Measurements from ENCODE around the gene GLB1L3. TPM values are rescaled to one million over a fixed set of nuclear protein-coding genes. Genes with fewer than 3 reads are reported as not detected.
"Not testable (repeated sequence)": the region's sequence is repeated elsewhere in the genome, so short reads cannot be mapped to it uniquely, and the experiment has no call there.

Gene GLB1L3
- total RNA-seq, 6 experiments from 2014 or later = not detected

GRCh38 chr11:134252346-134253187 is 23.6 kb upstream of the GLB1L3 start:
- 3% methylated on average over 24 of the region's 27 CpGs for WGBS (ENCODE audit: insufficient coverage, low coverage, low lambda C conversion rate, missing lambda C conversion rate)

DNA sequence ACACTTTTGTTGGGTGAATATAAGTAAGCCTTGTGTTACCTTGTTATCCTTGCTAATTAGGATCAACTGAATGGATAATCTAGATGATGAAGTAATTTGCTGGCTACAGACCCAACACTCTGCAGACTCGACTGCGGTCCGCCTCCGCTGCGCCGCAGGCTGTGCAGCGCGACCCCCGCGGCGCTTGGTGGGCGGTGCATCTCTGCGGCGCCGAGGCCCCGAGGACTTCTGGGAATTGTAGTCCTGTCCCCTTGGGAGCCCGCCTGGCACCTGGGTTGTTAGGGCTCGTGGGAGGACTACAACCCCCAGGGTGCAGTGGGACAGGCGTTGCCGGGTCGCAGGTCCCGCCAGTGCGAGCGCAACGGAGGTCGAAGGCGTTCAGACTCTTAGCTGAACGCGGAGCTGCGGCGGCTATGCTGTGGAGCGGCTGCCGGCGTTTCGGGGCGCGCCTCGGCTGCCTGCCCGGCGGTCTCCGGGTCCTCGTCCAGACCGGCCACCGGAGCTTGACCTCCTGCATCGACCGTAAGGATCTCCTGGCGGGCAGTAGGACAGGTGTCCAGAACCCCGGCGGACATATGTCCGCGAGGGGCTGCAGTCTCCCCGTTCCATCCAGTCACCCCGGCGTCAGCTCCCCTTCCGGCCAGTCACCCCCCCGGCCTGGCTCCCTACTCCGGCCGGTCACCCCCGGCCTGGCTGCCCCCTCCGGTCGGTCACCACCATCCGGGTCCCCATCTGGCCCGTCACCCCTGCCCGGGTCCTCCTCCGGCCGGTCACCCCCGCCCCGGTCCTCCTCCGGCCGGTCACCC is 22.8 kb upstream of the GLB1L3 start, which contains the start of the genes ACAD8 and THYN1:
Gene ACAD8, plus strand, starts transcription at position 381 of the 806 bp plus-strand sequence. Its CDS starts 33 bp downstream, at position 414.
Gene THYN1, minus strand, starts transcription at position 165 of the 806 bp plus-strand sequence. CDS start 470 bp downstream, outside the sequence.
- 0% methylated on average over 24 of the region's 70 CpGs for WGBS (ENCODE audit: insufficient coverage, low coverage, low lambda C conversion rate, missing lambda C conversion rate)
- peaks cover 0 to 17% (median 3%) of the 10 kb centered on the region in 4 donors for H3K36me3 ChIP-seq
- intact Hi-C loops (cut with DNase I) = no loop called here
- peak; percentile 97 to 99 (median 98) for ATAC-seq
- H3K27me3 ChIP-seq = no peaks in the 10 kb centered on the region
- peaks cover 0 to 34% (median 13%) of the 10 kb centered on the region in 4 donors for H3K4me1 ChIP-seq
- H3K4me3 ChIP-seq = peak within 1 kb of the TSS; percentile 89 to 98 (median 93)
- DNase-seq = peak; percentile 97 to 98 (median 98)
- TF ChIP-seq, protein P1, sequence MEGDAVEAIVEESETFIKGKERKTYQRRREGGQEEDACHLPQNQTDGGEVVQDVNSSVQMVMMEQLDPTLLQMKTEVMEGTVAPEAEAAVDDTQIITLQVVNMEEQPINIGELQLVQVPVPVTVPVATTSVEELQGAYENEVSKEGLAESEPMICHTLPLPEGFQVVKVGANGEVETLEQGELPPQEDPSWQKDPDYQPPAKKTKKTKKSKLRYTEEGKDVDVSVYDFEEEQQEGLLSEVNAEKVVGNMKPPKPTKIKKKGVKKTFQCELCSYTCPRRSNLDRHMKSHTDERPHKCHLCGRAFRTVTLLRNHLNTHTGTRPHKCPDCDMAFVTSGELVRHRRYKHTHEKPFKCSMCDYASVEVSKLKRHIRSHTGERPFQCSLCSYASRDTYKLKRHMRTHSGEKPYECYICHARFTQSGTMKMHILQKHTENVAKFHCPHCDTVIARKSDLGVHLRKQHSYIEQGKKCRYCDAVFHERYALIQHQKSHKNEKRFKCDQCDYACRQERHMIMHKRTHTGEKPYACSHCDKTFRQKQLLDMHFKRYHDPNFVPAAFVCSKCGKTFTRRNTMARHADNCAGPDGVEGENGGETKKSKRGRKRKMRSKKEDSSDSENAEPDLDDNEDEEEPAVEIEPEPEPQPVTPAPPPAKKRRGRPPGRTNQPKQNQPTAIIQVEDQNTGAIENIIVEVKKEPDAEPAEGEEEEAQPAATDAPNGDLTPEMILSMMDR (IDR thresholded peaks at IDR 0.05) = peak; percentile 36 to 52 (median 43)
- TF ChIP-seq POLR2A (IDR thresholded peaks at IDR 0.05) = peak; percentile 63
- H3K27ac ChIP-seq = peak within 1 kb of the TSS; percentile 29 to 86 (median 54)
- no peaks in the 10 kb centered on the region for H3K9me3 ChIP-seq

More at GRCh38 chr11:134252346-134253187, 23.6 kb upstream of the GLB1L3 start:
- DNase-seq (no peak), ATAC-seq (peak in 2 of 4 donors; percentile 6 to 20)
- TF ChIP-seq POLR2A (IDR thresholded peaks at IDR 0.05) = no peak
- TF ChIP-seq, protein P1 (IDR thresholded peaks at IDR 0.05) = no peak
- Histone ChIP-seq H3K36me3 (peaks cover 0 to 25% (median 7%) of the 10 kb centered on the region in 4 donors), H3K4me1 (peaks cover 0 to 34% (median 13%) of the 10 kb centered on the region in 4 donors), H3K27ac (peak overlapping the region; percentile 20 to 86 (median 29)), H3K9me3 (no peaks in the 10 kb centered on the region), H3K27me3 (no peaks in the 10 kb centered on the region), H3K4me3 (peak overlapping the region; percentile 89 to 98 (median 93))
- intact Hi-C loops (cut with DNase I) = no loop called here

GRCh38 chr11:134254433-134255183 is 21.6 kb upstream of the GLB1L3 start:
- TF ChIP-seq POLR2A (IDR thresholded peaks at IDR 0.05) = no peak
- TF ChIP-seq, protein P1 (IDR thresholded peaks at IDR 0.05) = no peak
- no peaks in the 10 kb centered on the region for H3K9me3 ChIP-seq
- H3K27me3 ChIP-seq = no peaks in the 10 kb centered on the region
- H3K27ac ChIP-seq = no peak overlapping the region
- ATAC-seq (no peak), DNase-seq (no peak)
- H3K4me1 ChIP-seq = peaks cover 0 to 34% (median 13%) of the 10 kb centered on the region in 4 donors
- WGBS (ENCODE audit: insufficient coverage, low coverage, low lambda C conversion rate, missing lambda C conversion rate) = 53% methylated on average over 3 of the region's 3 CpGs
- peak overlapping the region in 2 of 3 donors; percentile 89 to 93 for H3K4me3 ChIP-seq
- H3K36me3 ChIP-seq = peaks cover 0 to 13% (median 4%) of the 10 kb centered on the region in 4 donors
- intact Hi-C loops (cut with DNase I) = no loop called here

DNA sequence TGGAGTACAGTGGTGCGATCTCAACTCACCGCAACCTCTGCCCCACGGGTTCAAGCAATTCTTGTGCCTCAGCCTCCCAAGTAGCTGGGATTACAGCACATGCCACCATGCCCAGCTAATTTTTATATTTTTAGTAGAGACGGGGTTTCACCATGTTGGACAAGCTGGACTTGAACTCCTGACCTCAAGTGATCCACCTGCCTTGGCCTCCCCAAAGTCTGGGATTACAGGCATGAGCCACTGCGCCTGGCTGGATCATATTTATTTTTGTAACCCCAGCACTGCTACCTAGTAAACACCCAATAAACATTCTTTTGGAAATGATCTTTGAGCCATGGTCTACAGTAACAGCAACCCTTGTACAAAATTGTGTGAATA is 21.0 kb upstream of the GLB1L3 start:
- H3K9me3 ChIP-seq; ATAC-seq; H3K27me3 ChIP-seq; intact Hi-C loops (cut with DNase I); H3K27ac ChIP-seq; H3K4me3 ChIP-seq; DNase-seq: not testable (repeated sequence)
- 95% methylated on average over 4 of the region's 5 CpGs for WGBS (ENCODE audit: insufficient coverage, low coverage, low lambda C conversion rate, missing lambda C conversion rate)
- H3K4me1 ChIP-seq = peaks cover 0 to 28% (median 11%) of the 10 kb centered on the region in 4 donors
- H3K36me3 ChIP-seq = peaks cover 0 to 15% (median 4%) of the 10 kb centered on the region in 4 donors

Data from right lobe of liver (tissue), 6 donors.